Liver (tissue), 9 donors: ENCODE results near the gene TMEM222. TPM values are rescaled to one million over a fixed set of nuclear protein-coding genes. Genes with fewer than 3 reads are reported as not detected.

Experiments used
- DNase-seq: peaks from one replicate; pipeline ENCODE4 v3.0.0-alpha.2; 2017; ENCODE audit warnings: low spot score
- H3K27ac ChIP-seq, 2 donors: one replicate each; pipeline ENCODE4 v1.7.0; 2013; ENCODE audit warnings: inconsistent platforms in 2 of 2, low read length in 2 of 2, control low read depth in 1 of 2, low read depth in 1 of 2, mild to moderate bottlenecking in 1 of 2
- H3K27me3 ChIP-seq, 4 donors: one replicate each; pipeline versions ENCODE4 v1.6.1 to v1.7.0; 2013; ENCODE audit warnings: low read length in 3 of 4, inconsistent platforms in 1 of 4, mild to moderate bottlenecking in 1 of 4, moderate library complexity in 1 of 4; ENCODE audit not compliant: control insufficient read depth in 4 of 4, insufficient read depth in 4 of 4
- H3K36me3 ChIP-seq, 4 donors: one replicate each; pipeline versions ENCODE4 v1.6.1 to v1.7.0; 2013; ENCODE audit warnings: low read length in 3 of 4, mild to moderate bottlenecking in 3 of 4, low read depth in 1 of 4, moderate library complexity in 1 of 4; ENCODE audit not compliant: control insufficient read depth in 4 of 4, insufficient read depth in 3 of 4
- H3K4me1 ChIP-seq, 4 donors: one replicate each; pipeline versions ENCODE4 v1.6.1 to v1.7.0; 2013; ENCODE audit warnings: low read length in 3 of 4, mild to moderate bottlenecking in 3 of 4, moderate library complexity in 1 of 4; ENCODE audit not compliant: control insufficient read depth in 4 of 4, insufficient read depth in 4 of 4
- H3K4me3 ChIP-seq, 3 donors: one replicate each; pipeline versions ENCODE4 v1.6.1 to v1.7.0; 2013; ENCODE audit warnings: low read length in 3 of 3, control low read depth in 1 of 3, low read depth in 1 of 3, mild to moderate bottlenecking in 1 of 3
- H3K9ac ChIP-seq, 2 donors: one replicate each; pipeline ENCODE4 v1.7.0; 2013; ENCODE audit warnings: low read length in 2 of 2, mild to moderate bottlenecking in 2 of 2, moderate library complexity in 2 of 2, control low read depth in 1 of 2, low read depth in 1 of 2
- H3K9me3 ChIP-seq, 4 donors: one replicate each; pipeline versions ENCODE4 v1.6.1 to v1.7.0; 2013; ENCODE audit warnings: low read length in 3 of 4; ENCODE audit not compliant: control insufficient read depth in 4 of 4
- ATF3 ChIP-seq: IDR thresholded peaks from 2 replicates; pipeline ENCODE4 v1.6.1; 2016; ENCODE audit warnings: antibody characterized with exemption
- CTCF ChIP-seq: fragments of 150-350 bp; IDR thresholded peaks from 2 replicates; pipeline ENCODE4 v1.5.1; 2017; ENCODE audit warnings: improper control_type of control experiment, low read depth, low read length; ENCODE audit not compliant: missing input control
- EGR1 ChIP-seq, 2 donors: IDR thresholded peaks; 2 replicates each; pipeline ENCODE4 v1.6.1; 2016 to 2018; ENCODE audit warnings: antibody characterized with exemption in 2 of 2, low read depth in 2 of 2
- FOXA1 ChIP-seq: IDR thresholded peaks from 2 replicates; pipeline ENCODE4 v1.6.1; 2016; ENCODE audit warnings: antibody characterized with exemption
- FOXA2 ChIP-seq: IDR thresholded peaks from 2 replicates; pipeline ENCODE4 v1.6.1; 2016; ENCODE audit warnings: antibody characterized with exemption
- GABPA ChIP-seq, 2 donors: IDR thresholded peaks in 1 of 2; conservative IDR thresholded peaks in 1 of 2; 2 replicates each; pipeline ENCODE4 v1.6.1; 2016; ENCODE audit warnings: antibody characterized with exemption in 2 of 2, mild to moderate bottlenecking in 1 of 2, moderate library complexity in 1 of 2
- HNF4A ChIP-seq, 2 donors: conservative IDR thresholded peaks; 2 replicates each; pipeline ENCODE4 v1.6.1; 2016; ENCODE audit warnings: antibody characterized with exemption in 2 of 2, mild to moderate bottlenecking in 2 of 2
- HNF4G ChIP-seq: IDR thresholded peaks from 2 replicates; pipeline ENCODE4 v1.6.1; 2016; ENCODE audit warnings: antibody characterized with exemption
- JUND ChIP-seq, 2 donors: IDR thresholded peaks; 2 replicates each; pipeline ENCODE4 v1.6.1; 2016; ENCODE audit warnings: antibody characterized with exemption in 2 of 2
- NR2F2 ChIP-seq: IDR thresholded peaks from 2 replicates; pipeline ENCODE4 v1.6.1; 2016; ENCODE audit warnings: antibody characterized with exemption
- RAD21 ChIP-seq, 2 donors: IDR thresholded peaks; 2 replicates each; pipeline ENCODE4 v1.6.1; 2016; ENCODE audit warnings: antibody characterized with exemption in 2 of 2, mild to moderate bottlenecking in 2 of 2
- REST ChIP-seq: IDR thresholded peaks from 2 replicates; pipeline ENCODE4 v1.6.1; 2016; ENCODE audit warnings: antibody characterized with exemption, mild to moderate bottlenecking
- RXRA ChIP-seq, 2 donors: IDR thresholded peaks; 2 replicates each; pipeline ENCODE4 v1.6.1; 2017 to 2018; ENCODE audit warnings: antibody characterized with exemption in 2 of 2, mild to moderate bottlenecking in 1 of 2
- SP1 ChIP-seq: IDR thresholded peaks from 2 replicates; pipeline ENCODE4 v1.6.1; 2018; ENCODE audit warnings: antibody characterized with exemption, mild to moderate bottlenecking
- TAF1 ChIP-seq: conservative IDR thresholded peaks from 2 replicates; pipeline ENCODE4 v1.6.1; 2016; ENCODE audit warnings: antibody characterized with exemption, mild to moderate bottlenecking
- YY1 ChIP-seq: IDR thresholded peaks from 2 replicates; pipeline ENCODE4 v1.6.1; 2016; ENCODE audit warnings: antibody characterized with exemption, mild to moderate bottlenecking
- ZBTB33 ChIP-seq: IDR thresholded peaks from 2 replicates; pipeline ENCODE4 v1.6.1; 2016; ENCODE audit warnings: antibody characterized with exemption
- WGBS: extraction: QIAGEN DNeasy Blood & Tissue Kit; methylation state at CpG from one replicate; pipeline ENCODE4 v1.1.7; 2013; 5-methylcytosine and 5-hydroxymethylcytosine counted together
- polyA plus RNA-seq, 2 donors: library from polyadenylated mRNA; stranded (reverse) in 1 of 2; unstranded in 1 of 2; fragments of 200-250 nt in 1 of 2; fragments of >200 nt in 1 of 2; fragmentation: Nextera tagmentation in 1 of 2; extraction: Ambion mirVana in 1 of 2; gene quantifications; one replicate each; pipeline versions ENCODE4 v1.2.1 to v1.2.3, GENCODE V29; 2013 to 2015
- total RNA-seq, 2 donors: library from RNA; depleted of rRNA; stranded (reverse); fragments of >200 nt; gene quantifications; one replicate each; pipeline ENCODE4 v1.2.3, GENCODE V29; 2014
- donor health status: healthy.
- donor health status: healthy.
- donor health status: healthy.
- donor health status: healthy.
- donor health status: healthy.

TMEM222 gene
- total and polyA plus RNA-seq, 4 donors: 14.7 to 32.9 (median 21.8) TPM

- H3K9ac ChIP-seq: no peak overlapping the region
- 91% methylated on average over 12 of the region's 12 CpGs for WGBS
- no peaks in the 10 kb centered on the region for H3K27me3 ChIP-seq
- H3K36me3 ChIP-seq: no peaks in the 10 kb centered on the region
- no peak for TF ChIP-seq HNF4G
- no peak for TF ChIP-seq GABPA (IDR thresholded peaks at IDR 0.05 in 1 of 2, conservative IDR thresholded peaks at IDR 0.05 in 1 of 2)
- no peak for TF ChIP-seq JUND (IDR thresholded peaks at IDR 0.05)
- TF ChIP-seq CTCF: no peak
- no peak for TF ChIP-seq NR2F2
- no peak for TF ChIP-seq EGR1 (IDR thresholded peaks at IDR 0.05; ENCODE audit: low read depth in 2 of 2)
- no peak for TF ChIP-seq YY1
- no peak for TF ChIP-seq REST
- TF ChIP-seq FOXA2: no peak
- TF ChIP-seq ATF3: no peak
- TF ChIP-seq RAD21 (IDR thresholded peaks at IDR 0.05): no peak
- no peak for TF ChIP-seq ZBTB33
- DNase-seq: no peak
- no peak overlapping the region for H3K4me3 ChIP-seq
- H3K27ac ChIP-seq: no peak overlapping the region
- H3K9me3 ChIP-seq: no peaks in the 10 kb centered on the region
- no peaks in the 10 kb centered on the region for H3K4me1 ChIP-seq
Measured at GRCh38 chr1:27377760-27378495, 56.0 kb downstream of the TMEM222 start.

GRCh38 chr1:27379564-27380122 is 57.7 kb downstream of the TMEM222 start:
- H3K27ac ChIP-seq: no peak overlapping the region
- no peak for DNase-seq
- H3K4me1 ChIP-seq: no peaks in the 10 kb centered on the region
- H3K4me3 ChIP-seq: no peak overlapping the region
- no peaks in the 10 kb centered on the region for H3K36me3 ChIP-seq
- H3K27me3 ChIP-seq: no peaks in the 10 kb centered on the region
- H3K9ac ChIP-seq: no peak overlapping the region
- 85% methylated on average over 11 of the region's 11 CpGs for WGBS
- H3K9me3 ChIP-seq: no peaks in the 10 kb centered on the region
- TF ChIP-seq JUND (IDR thresholded peaks at IDR 0.05): no peak
- TF ChIP-seq REST: no peak
- no peak for TF ChIP-seq ATF3
- TF ChIP-seq EGR1 (IDR thresholded peaks at IDR 0.05; ENCODE audit: low read depth in 2 of 2): no peak
- TF ChIP-seq HNF4A (conservative IDR thresholded peaks at IDR 0.05): no peak
- no peak for TF ChIP-seq FOXA1
- TF ChIP-seq GABPA (IDR thresholded peaks at IDR 0.05 in 1 of 2, conservative IDR thresholded peaks at IDR 0.05 in 1 of 2): no peak
- no peak for TF ChIP-seq TAF1
- TF ChIP-seq ZBTB33: no peak
- no peak for TF ChIP-seq RXRA (IDR thresholded peaks at IDR 0.05)
- no peak for TF ChIP-seq YY1
- no peak for TF ChIP-seq SP1
